ENCODE data around the gene KIF22. TPM values are rescaled to one million over a fixed set of nuclear protein-coding genes. Genes with fewer than 3 reads are reported as not detected.

Gene KIF22
- total RNA-seq, 4 donors from 2014 or later, result 36.8 to 81.2 (median 44.9) TPM

DNA sequence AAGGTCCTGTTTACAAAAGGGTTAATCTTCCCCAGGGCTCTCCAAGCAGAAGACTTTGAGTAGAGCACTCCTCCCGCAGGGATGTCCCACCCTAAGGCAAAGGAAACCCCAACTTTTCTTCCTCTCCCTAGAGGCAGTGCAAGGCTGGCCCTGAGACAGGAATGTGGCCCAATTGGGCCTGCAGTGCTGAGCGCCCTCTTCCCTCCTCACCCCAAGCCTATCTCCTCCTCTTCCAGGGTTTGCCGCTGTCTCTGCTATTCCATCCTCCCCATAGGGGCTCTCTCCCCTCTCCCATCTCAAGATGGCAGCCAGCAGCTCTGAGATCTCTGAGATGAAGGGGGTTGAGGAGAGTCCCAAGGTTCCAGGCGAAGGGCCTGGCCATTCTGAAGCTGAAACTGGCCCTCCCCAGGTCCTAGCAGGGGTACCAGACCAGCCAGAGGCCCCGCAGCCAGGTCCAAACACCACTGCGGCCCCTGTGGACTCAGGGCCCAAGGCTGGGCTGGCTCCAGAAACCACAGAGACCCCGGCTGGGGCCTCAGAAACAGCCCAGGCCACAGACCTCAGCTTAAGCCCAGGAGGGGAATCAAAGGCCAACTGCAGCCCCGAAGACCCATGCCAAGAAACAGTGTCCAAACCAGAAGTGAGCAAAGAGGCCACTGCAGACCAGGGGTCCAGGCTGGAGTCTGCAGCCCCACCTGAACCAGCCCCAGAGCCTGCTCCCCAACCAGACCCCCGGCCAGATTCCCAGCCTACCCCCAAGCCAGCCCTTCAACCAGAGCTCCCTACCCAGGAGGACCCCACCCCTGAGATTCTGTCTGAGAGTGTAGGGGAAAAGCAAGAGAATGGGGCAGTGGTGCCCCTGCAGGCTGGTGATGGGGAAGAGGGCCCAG, 22.4 kb downstream of the KIF22 start:
- no peak for TF ChIP-seq POLR2A (IDR thresholded peaks at IDR 0.05)
- TF ChIP-seq, protein P1, sequence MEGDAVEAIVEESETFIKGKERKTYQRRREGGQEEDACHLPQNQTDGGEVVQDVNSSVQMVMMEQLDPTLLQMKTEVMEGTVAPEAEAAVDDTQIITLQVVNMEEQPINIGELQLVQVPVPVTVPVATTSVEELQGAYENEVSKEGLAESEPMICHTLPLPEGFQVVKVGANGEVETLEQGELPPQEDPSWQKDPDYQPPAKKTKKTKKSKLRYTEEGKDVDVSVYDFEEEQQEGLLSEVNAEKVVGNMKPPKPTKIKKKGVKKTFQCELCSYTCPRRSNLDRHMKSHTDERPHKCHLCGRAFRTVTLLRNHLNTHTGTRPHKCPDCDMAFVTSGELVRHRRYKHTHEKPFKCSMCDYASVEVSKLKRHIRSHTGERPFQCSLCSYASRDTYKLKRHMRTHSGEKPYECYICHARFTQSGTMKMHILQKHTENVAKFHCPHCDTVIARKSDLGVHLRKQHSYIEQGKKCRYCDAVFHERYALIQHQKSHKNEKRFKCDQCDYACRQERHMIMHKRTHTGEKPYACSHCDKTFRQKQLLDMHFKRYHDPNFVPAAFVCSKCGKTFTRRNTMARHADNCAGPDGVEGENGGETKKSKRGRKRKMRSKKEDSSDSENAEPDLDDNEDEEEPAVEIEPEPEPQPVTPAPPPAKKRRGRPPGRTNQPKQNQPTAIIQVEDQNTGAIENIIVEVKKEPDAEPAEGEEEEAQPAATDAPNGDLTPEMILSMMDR (IDR thresholded peaks at IDR 0.05), result no peak
- intact Hi-C loops (cut with DNase I; ENCODE audit: low total_unique reads), result no loop called here
- H3K4me3 ChIP-seq (ENCODE audit: low read depth, poor library complexity, severe bottlenecking), result no peak overlapping the region
- WGBS, 2 donors, result 71 to 83% methylated on average over 7 to 9 of the region's 9 CpGs
- DNase-seq (ENCODE audit: low spot score in 2 of 2), result no peak

DNA sequence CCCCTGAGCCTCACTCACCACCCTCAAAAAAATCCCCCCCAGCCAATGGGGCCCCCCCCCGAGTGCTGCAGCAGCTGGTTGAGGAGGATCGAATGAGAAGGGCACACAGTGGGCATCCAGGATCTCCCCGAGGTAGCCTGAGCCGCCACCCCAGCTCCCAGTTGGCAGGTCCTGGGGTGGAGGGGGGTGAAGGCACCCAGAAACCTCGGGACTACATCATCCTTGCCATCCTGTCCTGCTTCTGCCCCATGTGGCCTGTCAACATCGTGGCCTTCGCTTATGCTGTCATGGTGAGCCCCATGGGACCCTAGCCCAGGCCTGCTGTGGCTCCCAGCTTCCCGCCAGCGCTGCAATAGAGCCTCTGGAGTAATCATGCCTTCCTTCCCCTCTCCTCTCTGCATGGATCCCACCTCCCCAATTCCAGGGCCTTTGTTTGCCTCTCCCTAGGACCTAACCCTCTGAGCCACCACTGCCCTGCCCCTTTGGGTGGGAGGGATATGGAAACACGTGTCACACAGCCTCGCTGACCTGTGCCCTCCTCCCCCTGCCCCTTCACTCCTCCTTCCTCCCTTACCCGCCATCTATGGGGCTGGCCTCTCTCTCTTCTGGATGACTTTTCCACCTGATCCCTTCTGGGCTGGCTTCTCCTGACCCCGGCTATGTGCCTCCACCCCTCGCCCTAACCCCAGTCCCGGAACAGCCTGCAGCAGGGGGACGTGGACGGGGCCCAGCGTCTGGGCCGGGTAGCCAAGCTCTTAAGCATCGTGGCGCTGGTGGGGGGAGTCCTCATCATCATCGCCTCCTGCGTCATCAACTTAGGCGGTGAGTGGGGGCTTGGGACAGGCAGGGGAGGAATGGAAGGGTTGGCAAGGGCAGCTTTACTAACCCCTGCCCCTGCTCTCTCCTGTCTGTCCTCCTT, 23.4 kb downstream of the KIF22 start:
- intact Hi-C loops (cut with DNase I; ENCODE audit: low total_unique reads), result no loop called here
- 79 to 81% methylated on average over 24 of the region's 24 CpGs for WGBS, 2 donors
- no peak overlapping the region for H3K4me3 ChIP-seq (ENCODE audit: low read depth, poor library complexity, severe bottlenecking)
- TF ChIP-seq, protein P1 (IDR thresholded peaks at IDR 0.05), result no peak
- TF ChIP-seq POLR2A (IDR thresholded peaks at IDR 0.05), result no peak
- no peak for DNase-seq (ENCODE audit: low spot score in 2 of 2)

DNA sequence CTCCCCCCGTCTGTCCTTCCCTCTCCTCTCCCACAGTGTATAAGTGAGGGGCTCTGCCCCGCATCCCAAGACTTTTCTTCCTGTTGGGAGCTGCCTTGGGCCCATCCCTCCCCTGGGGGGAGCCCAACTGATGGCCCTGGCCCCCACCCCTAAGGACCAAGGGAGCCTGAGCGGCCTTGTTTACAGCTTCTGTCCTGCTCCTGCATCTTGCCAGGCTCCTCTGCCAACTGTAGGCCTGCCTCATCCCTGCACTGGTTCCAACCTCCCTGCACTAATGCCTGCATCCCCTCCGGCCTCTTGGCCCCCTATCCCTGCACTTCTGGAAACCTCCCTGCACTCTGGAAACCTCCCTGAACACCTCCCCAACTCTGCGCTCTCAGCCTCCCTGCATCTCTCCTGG, 24.0 kb downstream of the KIF22 start:
- DNase-seq (ENCODE audit: low spot score in 2 of 2), result no peak
- intact Hi-C loops (cut with DNase I; ENCODE audit: low total_unique reads), result no loop called here
- H3K4me3 ChIP-seq (ENCODE audit: low read depth, poor library complexity, severe bottlenecking), result no peak overlapping the region
- TF ChIP-seq, protein P1 (IDR thresholded peaks at IDR 0.05), result no peak
- no peak for TF ChIP-seq POLR2A (IDR thresholded peaks at IDR 0.05)
- WGBS, 2 donors, result 84 to 87% methylated on average over 5 of the region's 5 CpGs

DNA sequence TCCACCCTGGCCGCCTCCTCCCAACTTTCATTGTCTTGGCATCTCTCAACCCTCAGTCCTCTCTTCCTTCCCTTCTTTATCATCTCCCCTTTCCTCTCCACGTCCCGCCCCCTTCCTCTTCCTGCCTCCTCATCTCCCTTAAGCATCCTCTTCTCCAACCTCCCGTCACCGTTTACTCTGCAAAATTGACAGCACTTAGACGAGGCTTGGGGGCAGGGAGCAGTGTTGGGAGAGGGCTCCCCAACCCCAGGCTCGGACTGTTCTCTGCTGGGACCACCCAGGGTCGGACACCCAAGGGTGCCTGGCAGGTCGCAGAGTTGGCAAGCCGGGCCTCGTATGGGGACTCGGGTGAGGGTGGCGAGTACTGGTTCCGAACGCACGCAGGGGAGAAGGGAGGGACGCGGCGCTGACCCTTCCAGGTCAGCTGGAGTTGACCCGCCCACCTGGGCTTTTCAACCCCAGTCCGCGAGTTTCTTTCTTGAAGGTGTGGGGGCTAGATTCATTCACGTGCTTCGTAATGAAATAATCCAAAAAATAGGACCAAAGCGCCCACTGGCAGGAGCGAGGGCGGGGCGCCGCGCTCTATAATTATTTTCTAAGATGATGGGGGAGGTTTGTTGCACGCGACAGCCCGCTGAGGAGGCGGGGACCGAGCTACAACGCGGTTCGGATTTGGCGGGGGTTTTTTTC, 24.6 kb downstream of the KIF22 start:
- H3K4me3 ChIP-seq (ENCODE audit: low read depth, poor library complexity, severe bottlenecking), result no peak overlapping the region
- no peak for TF ChIP-seq POLR2A (IDR thresholded peaks at IDR 0.05)
- TF ChIP-seq, protein P1 (IDR thresholded peaks at IDR 0.05), result no peak
- intact Hi-C loops (cut with DNase I; ENCODE audit: low total_unique reads), result no loop called here
- peak in 1 of 2 donors; percentile 92 for DNase-seq (ENCODE audit: low spot score in 2 of 2)
- 4 to 8% methylated on average over 39 of the region's 39 CpGs for WGBS, 2 donors
